K562 (cell line): ENCODE data around the gene CYSTM1. TPM values are rescaled to one million over a fixed set of nuclear protein-coding genes. Genes with fewer than 3 reads are reported as not detected.

Experiments used
- ATAC-seq: fragments of 200-7000 bp; cut with Tn5 transposase; 3 replicates; pipeline ENCODE4 v1.9.1; 2020; ENCODE audit warnings: moderate library complexity
- BruUV-seq: library from RNA; stranded (reverse); fragments of 400-500 nt; replicated peaks from 2 replicates; lab custom pipeline; 2021; lab: Mats Ljungman, UMichigan
- CTCF ChIA-PET: fragments of 300-600 bp; formaldehyde crosslinking; extraction: SDS; loops from one replicate; lab custom pipeline; 2021; ENCODE audit warnings: low intra/inter-chr PET ratio; lab: Yijun Ruan, JAX
- POLR2A ChIA-PET: fragments of 300-600, 350-650 bp; sonication (Branson Sonifier 250); formaldehyde crosslinking; extraction: SDS; loops from one replicate; lab custom pipeline; 2021; ENCODE audit warnings: antibody characterized with exemption, inconsistent platforms; lab: Yijun Ruan, JAX
- DNase-seq, 4 experiments: peaks; one replicate each; pipeline versions ENCODE4 v3.0.0 to v3.0.0-alpha.2; 2011 to 2018; ENCODE audit warnings: low spot score in 3 of 4, mixed read lengths in 3 of 4; ENCODE audit errors: extremely low read depth in 1 of 4
- FAIRE-seq: peaks from 2 replicates; lab custom pipeline; 2011; peaks lifted over from hg19 to GRCh38; lab: Jason Lieb, UNC
- H2AFZ ChIP-seq: 2 replicates; pipeline ENCODE4 v1.6.0; 2011; ENCODE audit warnings: low read depth, low read length, control low read depth, inconsistent platforms
- H3K27ac ChIP-seq: fragments of 200-600 bp; 3 replicates; pipeline ENCODE4 v1.8.0; 2011; ENCODE audit warnings: low read depth, mild to moderate bottlenecking, control low read depth, inconsistent platforms, low read length, moderate library complexity, mixed read lengths; ENCODE audit errors: extremely low read depth
- H3K27me3 ChIP-seq, 2 experiments: fragments of 300-600 bp in 1 of 2; 2 replicates in 1 of 2; 3 replicates in 1 of 2; pipeline versions ENCODE4 v1.6.0 to v1.8.0; 2011; ENCODE audit warnings: inconsistent platforms in 2 of 2, low read length in 2 of 2, mild to moderate bottlenecking in 1 of 2, mixed read lengths in 1 of 2, moderate library complexity in 1 of 2; ENCODE audit not compliant: control insufficient read depth in 2 of 2, insufficient read depth in 2 of 2
- H3K36me3 ChIP-seq: fragments of 300-600 bp; 3 replicates; pipeline ENCODE4 v1.8.0; 2011; ENCODE audit warnings: mild to moderate bottlenecking, low read length, inconsistent platforms; ENCODE audit not compliant: control insufficient read depth, insufficient read depth
- H3K4me1 ChIP-seq, 2 experiments: fragments of 200-600 bp in 1 of 2; replicated peaks in 1 of 2; 2 replicates in 1 of 2; 3 replicates in 1 of 2; pipeline versions ENCODE4 v1.5.1 to v1.8.0; 2011; ENCODE audit warnings: inconsistent platforms in 2 of 2, low read length in 2 of 2, mild to moderate bottlenecking in 1 of 2, mixed read lengths in 1 of 2, moderate library complexity in 1 of 2; ENCODE audit not compliant: control insufficient read depth in 2 of 2, insufficient read depth in 2 of 2
- H3K4me2 ChIP-seq: 2 replicates; pipeline ENCODE4 v1.6.1; 2011; ENCODE audit warnings: low read length, control low read depth, inconsistent platforms, mixed read lengths; ENCODE audit not compliant: insufficient read depth
- H3K4me3 ChIP-seq: fragments of 200-600 bp; sonication (generic), shearing (Covaris generic); 2 replicates; pipeline ENCODE4 v1.5.1; 2016; ENCODE audit warnings: control low read depth, inconsistent platforms
- H3K79me2 ChIP-seq: fragments of 200-600 bp; 3 replicates; pipeline ENCODE4 v1.8.0; 2011; ENCODE audit warnings: low read length, inconsistent platforms; ENCODE audit not compliant: control insufficient read depth, insufficient read depth
- H3K9ac ChIP-seq, 2 experiments: 2 replicates each; pipeline versions ENCODE4 v1.6.0 to v1.6.1; 2011; ENCODE audit warnings: low read depth in 2 of 2, low read length in 2 of 2, control low read depth in 1 of 2, inconsistent platforms in 1 of 2, mild to moderate bottlenecking in 1 of 2, mixed read lengths in 1 of 2; ENCODE audit not compliant: insufficient read depth in 1 of 2
- H3K9me1 ChIP-seq: one replicate; pipeline ENCODE4 v1.6.0; 2011; ENCODE audit warnings: inconsistent platforms, mild to moderate bottlenecking, low read length, moderate library complexity; ENCODE audit not compliant: control insufficient read depth, insufficient read depth
- H3K9me3 ChIP-seq: replicated peaks from 2 replicates; pipeline ENCODE4 v1.5.1; 2011; ENCODE audit warnings: low read depth, low read length, inconsistent platforms; ENCODE audit not compliant: control insufficient read depth, insufficient read depth
- H4K20me1 ChIP-seq: replicated peaks from 2 replicates; pipeline ENCODE4 v1.6.1; 2011; ENCODE audit warnings: low read length, inconsistent platforms, mixed read lengths; ENCODE audit not compliant: control insufficient read depth, insufficient read depth
- DIDO1 ChIP-seq: fragments of 450-650 bp; IDR thresholded peaks from 2 replicates; pipeline ENCODE4 v1.6.1; 2016; ENCODE audit warnings: low read depth, missing biosample characterization, missing genetic modification characterization
- E2F1 ChIP-seq: sonication (generic); formaldehyde crosslinking; IDR thresholded peaks from 2 replicates; pipeline ENCODE4 v1.8.1; 2023; ENCODE audit warnings: mild to moderate bottlenecking, missing genetic modification reagents, moderate library complexity
- ETS2 ChIP-seq: IDR thresholded peaks from 2 replicates; pipeline ENCODE4 v1.6.1; 2016; ENCODE audit warnings: borderline replicate concordance, missing genetic modification characterization, mild to moderate bottlenecking, moderate library complexity, missing compliant biosample characterization; ENCODE audit not compliant: poor library complexity, severe bottlenecking
- KDM1A ChIP-seq, 2 experiments: fragments of 450-650 bp; IDR thresholded peaks; 2 replicates each; pipeline ENCODE4 v1.6.1; 2016; ENCODE audit warnings: mild to moderate bottlenecking in 2 of 2
- MCM3 ChIP-seq: fragments of 450-650 bp; IDR thresholded peaks from 2 replicates; pipeline ENCODE4 v1.6.1; 2016
- MEF2A ChIP-seq: IDR thresholded peaks from 2 replicates; pipeline ENCODE4 v1.6.1; 2011; ENCODE audit warnings: low read depth, mild to moderate bottlenecking, low read length, moderate library complexity; ENCODE audit not compliant: control insufficient read depth
- RAD21 ChIP-seq, 2 experiments: fragments of 250-450 bp in 1 of 2; fragments of 450-650 bp in 1 of 2; sonication (Bioruptor Pico) in 1 of 2; formaldehyde crosslinking in 1 of 2; IDR thresholded peaks in 1 of 2; conservative IDR thresholded peaks in 1 of 2; 2 replicates each; pipeline versions ENCODE4 v1.4.0 to v1.8.0; 2020 to 2022; ENCODE audit warnings: mild to moderate bottlenecking in 2 of 2, moderate library complexity in 1 of 2
- SPI1 ChIP-seq: IDR thresholded peaks from 2 replicates; pipeline ENCODE4 v1.6.1; 2011; ENCODE audit warnings: low read depth, low read length, control low read depth, borderline replicate concordance
- ZFP36 ChIP-seq: fragments of 150-350 bp; IDR thresholded peaks from 2 replicates; pipeline ENCODE4 v1.6.1; 2018; ENCODE audit warnings: low read length, low read depth; ENCODE audit not compliant: partially characterized antibody
- ZNF76 ChIP-seq: fragments of 250-450 bp; sonication (Bioruptor Pico); IDR thresholded peaks from 2 replicates; pipeline ENCODE4 v1.4.0; 2020; ENCODE audit warnings: mild to moderate bottlenecking, moderate library complexity, borderline replicate concordance
- WGBS: fragments of 100-300 bp; shearing (Covaris generic); methylation state at CpG from one replicate; pipeline ENCODE4 v1.1.6; 2016; ENCODE audit warnings: low coverage, mixed read lengths; ENCODE audit not compliant: insufficient coverage; ENCODE audit errors: missing lambda C conversion rate; 5-methylcytosine and 5-hydroxymethylcytosine counted together
- in situ Hi-C: fragments of 300-500 bp; cut with MboI; formaldehyde crosslinking; loops from 4 replicates; pipeline ENCODE4 v1.15.0; 2018; ENCODE audit warnings: inconsistent platforms, mixed read lengths
- intact Hi-C: fragments of 100-400 bp; cut with micrococcal nuclease; formaldehyde crosslinking; loops from 2 replicates; pipeline ENCODE4 v1.14.2; 2022
- polyA plus RNA-seq, 8 experiments: library from polyadenylated mRNA; depleted of rRNA in 4 of 8; stranded (reverse) in 5 of 8; unstranded in 3 of 8; fragments of >200 nt; fragmentation: Nextera tagmentation in 2 of 8; fragmentation: Illumina TruSeq in 1 of 8; extraction: Ambion mirVana in 2 of 8; extraction: Trizol in 1 of 8; gene quantifications; 2 replicates each; pipeline versions ENCODE4 v1.2.1 to v1.2.3, GENCODE V29; 2011 to 2014; ENCODE audit warnings: inconsistent platforms in 1 of 8, missing spikeins in 1 of 8
- total RNA-seq, 7 experiments: library from RNA; depleted of rRNA in 6 of 7; stranded (reverse); fragments of >200 nt in 6 of 7; fragmentation: Illumina TruSeq in 2 of 7; extraction: Trizol in 2 of 7; gene quantifications; 2 replicates each; pipeline versions ENCODE4 v1.2.1 to v1.2.3, GENCODE V29; 2011 to 2021; ENCODE audit warnings: low replicate concordance in 1 of 7
- TF ChIP-seq, protein P1 (sequence below): sonication (generic); formaldehyde crosslinking; IDR thresholded peaks from 2 replicates; pipeline ENCODE4 v1.8.0; 2023; ENCODE audit warnings: missing genetic modification reagents, mild to moderate bottlenecking, borderline replicate concordance

Gene CYSTM1
- total and polyA plus RNA-seq, 9 of the 15 experiments (the other 6 are each of a cell fraction or from before 2014, with no cell fraction given): 76.1 to 422 (median 108) TPM

GRCh38 chr5:140248414-140248813 is 73.4 kb downstream of the CYSTM1 start (continued):
- TF ChIP-seq RAD21 (CRISPR knock-in tag; conservative IDR thresholded peaks at IDR 0.05 in 1 of 2, IDR thresholded peaks at IDR 0.05 in 1 of 2) (no peak), ZNF76 (CRISPR knock-in tag) (no peak), MCM3 (no peak), KDM1A (IDR thresholded peaks at IDR 0.05) (no peak), SPI1 (no peak), MEF2A (no peak), ETS2 (tag) (no peak), E2F1 (CRISPR knock-in tag) (no peak), DIDO1 (tag) (no peak)

DNA sequence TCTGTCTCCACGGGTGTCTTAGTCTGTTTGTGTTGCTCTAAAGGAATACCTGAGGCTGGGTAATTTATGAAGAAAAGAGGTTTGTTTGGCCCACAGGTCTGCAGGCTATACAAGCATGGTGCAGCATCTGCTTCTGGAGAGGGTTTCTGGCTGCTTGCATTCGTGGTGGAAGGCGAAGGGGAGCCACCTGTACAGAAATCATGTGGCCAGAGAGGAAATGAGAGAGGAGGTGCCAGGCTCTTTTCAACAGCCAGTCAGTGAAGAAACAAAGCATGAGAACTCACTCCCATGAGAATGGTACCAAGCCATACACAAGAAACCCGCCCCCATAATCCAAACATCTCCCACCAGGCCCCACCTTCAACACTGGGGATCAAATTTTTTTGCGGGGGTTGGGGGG is 74.5 kb downstream of the CYSTM1 start:
- DNase-seq (no peak), ATAC-seq (no peak), FAIRE-seq (no peak)
- Histone ChIP-seq H3K9ac (no peak overlapping the region), H3K4me3 (no peak overlapping the region), H3K27ac (no peak overlapping the region), H3K9me3 (no peaks in the 10 kb centered on the region), H3K36me3 (peaks cover 65% of the 10 kb centered on the region), H3K9me1 (peaks cover 4% of the 10 kb centered on the region), H3K4me2 (no peak overlapping the region), H4K20me1 (peaks cover 12% of the 10 kb centered on the region; the same call in 1 of the 2 replicates), H3K79me2 (peaks cover 7% of the 10 kb centered on the region), H2AFZ (no peak overlapping the region), H3K27me3 (no peaks in the 10 kb centered on the region), H3K4me1 (peaks cover 1 to 3% of the 10 kb centered on the region in 2 experiments; a peak in 4 of 5 replicates)
- BruUV-seq: no TSS peak
- 72% methylated on average over 5 of the region's 5 CpGs for WGBS
- ChIA-PET POLR2A (interaction anchor here (1.1 kb wide), 2 partner anchors 10 to 12 kb away, joined by 3 read pairs; no protein-coding TSS in a partner anchor), CTCF (no interaction called here)
- intact Hi-C loops: loop anchor here (10.0 kb wide), 1 partner anchor 305 kb away; the partner anchor contains the start of gene SRA1
- TF ChIP-seq, protein P1, sequence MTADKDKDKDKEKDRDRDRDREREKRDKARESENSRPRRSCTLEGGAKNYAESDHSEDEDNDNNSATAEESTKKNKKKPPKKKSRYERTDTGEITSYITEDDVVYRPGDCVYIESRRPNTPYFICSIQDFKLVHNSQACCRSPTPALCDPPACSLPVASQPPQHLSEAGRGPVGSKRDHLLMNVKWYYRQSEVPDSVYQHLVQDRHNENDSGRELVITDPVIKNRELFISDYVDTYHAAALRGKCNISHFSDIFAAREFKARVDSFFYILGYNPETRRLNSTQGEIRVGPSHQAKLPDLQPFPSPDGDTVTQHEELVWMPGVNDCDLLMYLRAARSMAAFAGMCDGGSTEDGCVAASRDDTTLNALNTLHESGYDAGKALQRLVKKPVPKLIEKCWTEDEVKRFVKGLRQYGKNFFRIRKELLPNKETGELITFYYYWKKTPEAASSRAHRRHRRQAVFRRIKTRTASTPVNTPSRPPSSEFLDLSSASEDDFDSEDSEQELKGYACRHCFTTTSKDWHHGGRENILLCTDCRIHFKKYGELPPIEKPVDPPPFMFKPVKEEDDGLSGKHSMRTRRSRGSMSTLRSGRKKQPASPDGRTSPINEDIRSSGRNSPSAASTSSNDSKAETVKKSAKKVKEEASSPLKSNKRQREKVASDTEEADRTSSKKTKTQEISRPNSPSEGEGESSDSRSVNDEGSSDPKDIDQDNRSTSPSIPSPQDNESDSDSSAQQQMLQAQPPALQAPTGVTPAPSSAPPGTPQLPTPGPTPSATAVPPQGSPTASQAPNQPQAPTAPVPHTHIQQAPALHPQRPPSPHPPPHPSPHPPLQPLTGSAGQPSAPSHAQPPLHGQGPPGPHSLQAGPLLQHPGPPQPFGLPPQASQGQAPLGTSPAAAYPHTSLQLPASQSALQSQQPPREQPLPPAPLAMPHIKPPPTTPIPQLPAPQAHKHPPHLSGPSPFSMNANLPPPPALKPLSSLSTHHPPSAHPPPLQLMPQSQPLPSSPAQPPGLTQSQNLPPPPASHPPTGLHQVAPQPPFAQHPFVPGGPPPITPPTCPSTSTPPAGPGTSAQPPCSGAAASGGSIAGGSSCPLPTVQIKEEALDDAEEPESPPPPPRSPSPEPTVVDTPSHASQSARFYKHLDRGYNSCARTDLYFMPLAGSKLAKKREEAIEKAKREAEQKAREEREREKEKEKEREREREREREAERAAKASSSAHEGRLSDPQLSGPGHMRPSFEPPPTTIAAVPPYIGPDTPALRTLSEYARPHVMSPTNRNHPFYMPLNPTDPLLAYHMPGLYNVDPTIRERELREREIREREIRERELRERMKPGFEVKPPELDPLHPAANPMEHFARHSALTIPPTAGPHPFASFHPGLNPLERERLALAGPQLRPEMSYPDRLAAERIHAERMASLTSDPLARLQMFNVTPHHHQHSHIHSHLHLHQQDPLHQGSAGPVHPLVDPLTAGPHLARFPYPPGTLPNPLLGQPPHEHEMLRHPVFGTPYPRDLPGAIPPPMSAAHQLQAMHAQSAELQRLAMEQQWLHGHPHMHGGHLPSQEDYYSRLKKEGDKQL (CRISPR knock-in tag): no peak
- TF ChIP-seq ZFP36: no peak
- in situ Hi-C loops: loop anchor here (5.0 to 10.0 kb wide), 2 partner anchors 53 to 475 kb away; partner anchors contain the start of gene PFDN1
